Keratinocyte (primary cell): ENCODE results near the gene HPCAL1.

Experiments used
- CTCF ChIP-seq, 3 experiments: IDR thresholded peaks in 1 of 3; conservative IDR thresholded peaks in 1 of 3; optimal IDR thresholded peaks in 1 of 3; 2 replicates in 2 of 3; 3 replicates in 1 of 3; pipeline versions ENCODE3 to v1.5.1; 2011; ENCODE audit warnings: low read length in 3 of 3, mild to moderate bottlenecking in 3 of 3, moderate library complexity in 2 of 3, control low read depth in 1 of 3, inconsistent platforms in 1 of 3; ENCODE audit not compliant: insufficient read depth in 2 of 3; ENCODE audit errors: extremely low read depth in 1 of 3
- EZH2 ChIP-seq: IDR thresholded peaks from one replicate; pipeline ENCODE4 v1.6.1; 2012; ENCODE audit warnings: inconsistent platforms, mild to moderate bottlenecking, low read length, moderate library complexity

- no peak for TF ChIP-seq CTCF (optimal IDR thresholded peaks at IDR 0.05 in 1 of 3, IDR thresholded peaks at IDR 0.05 in 1 of 3, conservative IDR thresholded peaks at IDR 0.05 in 1 of 3; ENCODE audit: extremely low read depth in 1 of 3, insufficient read depth in 2 of 3, low read length in 3 of 3)
- TF ChIP-seq EZH2, result no peak
Measured at GRCh38 chr2:10441948-10442347, 139.2 kb downstream of the HPCAL1 start.
